HS-27A (cell line): ENCODE measurements around the gene MAPK1.
"Not testable (repeated sequence)": the region's sequence is repeated elsewhere in the genome, so short reads cannot be mapped to it uniquely, and the experiment has no call there.

Source experiments
- DNase-seq: peaks from one replicate; pipeline ENCODE4 v3.0.0-alpha.2; 2012; ENCODE audit warnings: low read depth, missing footprints

MAPK1 gene

DNA sequence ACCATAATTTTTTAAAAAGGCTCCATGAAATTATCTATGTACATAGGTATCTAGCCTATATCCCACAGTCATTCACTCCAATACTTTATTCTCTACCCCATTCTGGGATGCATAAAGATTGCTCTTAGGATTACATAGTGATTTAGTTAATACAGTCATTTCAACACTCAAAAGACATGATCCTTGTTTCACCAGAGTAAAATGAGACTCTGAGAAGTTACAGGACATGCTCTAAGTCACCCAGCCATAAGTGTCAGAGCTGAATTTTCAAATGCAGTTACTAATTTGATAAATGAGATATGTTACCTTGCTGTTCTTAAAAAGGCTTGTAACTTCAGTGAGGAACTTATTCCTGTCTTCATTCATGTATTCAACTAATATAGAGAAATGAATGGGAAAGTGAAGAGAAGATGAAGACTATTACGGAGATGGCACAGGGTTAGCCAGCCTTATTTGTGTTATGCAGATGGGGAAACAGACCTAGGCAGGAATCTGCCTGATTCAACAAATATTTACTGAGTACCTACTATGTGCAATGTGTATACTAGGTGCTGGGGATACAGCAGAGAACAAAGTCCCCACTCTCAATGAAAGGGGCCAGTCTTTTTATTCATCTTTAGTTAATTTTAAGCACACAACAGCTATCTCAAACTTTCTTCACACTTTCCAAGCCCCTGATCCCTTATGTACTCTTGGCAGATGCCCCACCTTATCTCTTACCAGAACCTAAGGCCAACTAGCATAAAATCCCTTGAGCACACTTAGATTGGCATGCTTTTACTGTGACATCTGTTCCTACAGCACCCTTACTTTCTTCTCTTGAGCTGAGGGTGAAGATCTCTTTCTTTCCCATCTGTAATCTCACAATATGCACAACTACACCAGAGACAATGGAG, 21.6 kb downstream of the MAPK1 start:
- DNase-seq: no peak

DNA sequence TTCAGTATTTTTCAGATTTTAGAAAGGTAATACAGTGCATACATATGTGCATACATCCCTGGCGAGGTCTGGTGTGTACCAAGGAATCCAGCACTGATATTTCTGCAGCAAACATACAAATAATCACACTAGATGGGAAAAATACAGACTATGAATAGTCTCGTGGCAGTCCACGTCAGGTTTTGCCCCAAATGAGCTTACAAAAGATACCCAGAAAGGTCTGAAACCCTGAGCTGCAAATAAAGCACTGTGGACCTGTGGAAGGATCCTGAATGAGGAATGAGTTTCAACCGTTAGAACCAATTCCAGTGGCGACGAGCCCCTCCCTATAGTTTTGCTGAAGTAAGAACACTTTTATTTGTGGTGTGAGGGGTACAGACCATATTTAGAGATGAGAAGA, 24.5 kb downstream of the MAPK1 start:
- DNase-seq: no peak

DNA sequence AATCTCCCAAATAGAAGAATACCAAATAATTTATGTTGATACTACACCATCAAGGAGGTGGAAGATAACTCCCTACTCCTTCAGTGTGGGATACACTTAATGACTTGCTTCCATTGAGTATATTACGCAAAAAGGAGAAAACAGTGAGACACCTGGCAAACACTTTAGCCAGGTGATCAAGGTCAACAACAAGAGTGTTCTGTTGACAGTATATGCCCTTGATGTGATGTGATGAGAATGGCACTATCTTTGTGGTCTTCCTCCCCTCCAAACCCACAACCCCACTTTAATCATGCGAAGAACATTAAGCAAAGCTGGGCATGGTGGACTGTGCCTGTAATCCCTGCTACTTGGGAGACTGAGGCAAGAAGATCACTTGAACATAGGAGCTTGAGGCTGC, 26.0 kb downstream of the MAPK1 start:
- no peak for DNase-seq

DNA sequence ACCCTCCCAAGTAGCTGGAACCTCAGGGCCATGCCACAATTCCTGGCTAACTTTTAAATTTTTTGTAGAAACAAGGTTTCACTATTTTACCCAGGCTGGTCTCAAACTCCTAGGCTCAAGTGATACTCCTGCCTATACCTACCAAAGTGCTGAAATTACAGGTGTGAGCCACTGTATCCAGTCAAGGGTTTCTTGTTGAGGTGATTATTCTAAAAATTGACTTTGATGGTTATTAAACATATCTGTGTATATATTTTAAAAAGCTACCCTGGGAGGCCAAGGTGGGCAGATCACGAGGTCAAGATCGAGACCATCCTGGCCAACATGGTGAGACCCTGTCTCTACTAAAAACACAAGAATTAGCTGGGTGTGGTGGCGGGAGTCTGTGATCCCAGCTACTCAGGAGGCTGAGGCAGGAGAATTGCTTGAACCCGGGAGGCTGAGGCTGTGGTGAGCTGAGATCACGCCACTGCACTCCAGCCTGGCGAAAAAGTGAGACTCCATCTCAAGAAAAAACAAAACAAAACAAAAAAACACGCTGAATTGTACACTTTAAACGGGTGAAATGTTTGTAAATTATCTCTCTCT, 27.1 kb downstream of the MAPK1 start:
- DNase-seq: no peak

DNA sequence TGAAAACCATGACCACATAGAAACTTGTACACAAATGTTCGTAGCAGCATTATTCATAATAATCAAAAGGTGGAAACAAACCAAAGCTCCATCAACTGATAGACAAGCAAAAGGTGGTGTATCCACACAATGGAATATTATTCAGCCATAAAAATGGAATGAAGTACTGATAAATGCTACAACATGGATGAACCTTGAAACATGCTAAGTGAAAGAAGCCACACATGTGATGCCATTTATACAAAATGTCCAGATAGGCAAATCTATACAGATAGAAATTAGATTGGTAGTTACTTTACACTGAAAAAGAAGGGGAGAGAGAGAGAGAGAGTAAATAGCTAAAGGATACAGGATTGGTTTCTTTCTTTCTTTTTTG, 27.7 kb downstream of the MAPK1 start:
- no peak for DNase-seq

DNA sequence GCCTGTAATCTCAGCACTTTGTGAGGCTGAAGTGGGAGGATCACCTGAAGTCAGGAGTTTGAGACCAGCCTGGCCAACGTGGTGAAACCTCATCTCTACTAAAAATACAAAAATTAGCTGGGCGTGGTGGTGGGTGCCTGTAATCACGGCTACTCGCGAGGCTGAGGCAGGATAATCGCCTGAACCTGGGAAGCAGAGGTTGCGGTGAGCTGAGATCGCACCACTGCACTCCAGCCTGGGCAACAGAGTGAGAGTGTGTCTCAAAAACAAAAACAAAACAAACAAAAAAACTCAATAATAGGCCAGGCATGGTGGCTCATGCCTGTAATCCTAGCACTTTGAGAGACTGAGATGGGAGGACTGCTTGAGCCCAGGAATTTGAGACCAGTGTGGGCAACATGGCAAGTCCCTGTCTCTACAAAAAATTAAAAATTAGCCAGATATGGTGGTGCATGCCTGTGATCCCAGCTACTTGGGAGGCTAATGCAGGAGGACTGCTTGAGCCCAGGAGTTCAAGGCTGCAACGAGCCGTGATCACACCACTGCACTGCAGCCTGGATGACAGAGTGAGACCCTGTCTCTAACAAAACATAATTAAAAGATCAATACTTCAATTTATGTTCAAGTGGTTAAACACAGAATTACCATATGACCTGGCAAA, 28.2 kb downstream of the MAPK1 start:
- DNase-seq: not testable (repeated sequence)

DNA sequence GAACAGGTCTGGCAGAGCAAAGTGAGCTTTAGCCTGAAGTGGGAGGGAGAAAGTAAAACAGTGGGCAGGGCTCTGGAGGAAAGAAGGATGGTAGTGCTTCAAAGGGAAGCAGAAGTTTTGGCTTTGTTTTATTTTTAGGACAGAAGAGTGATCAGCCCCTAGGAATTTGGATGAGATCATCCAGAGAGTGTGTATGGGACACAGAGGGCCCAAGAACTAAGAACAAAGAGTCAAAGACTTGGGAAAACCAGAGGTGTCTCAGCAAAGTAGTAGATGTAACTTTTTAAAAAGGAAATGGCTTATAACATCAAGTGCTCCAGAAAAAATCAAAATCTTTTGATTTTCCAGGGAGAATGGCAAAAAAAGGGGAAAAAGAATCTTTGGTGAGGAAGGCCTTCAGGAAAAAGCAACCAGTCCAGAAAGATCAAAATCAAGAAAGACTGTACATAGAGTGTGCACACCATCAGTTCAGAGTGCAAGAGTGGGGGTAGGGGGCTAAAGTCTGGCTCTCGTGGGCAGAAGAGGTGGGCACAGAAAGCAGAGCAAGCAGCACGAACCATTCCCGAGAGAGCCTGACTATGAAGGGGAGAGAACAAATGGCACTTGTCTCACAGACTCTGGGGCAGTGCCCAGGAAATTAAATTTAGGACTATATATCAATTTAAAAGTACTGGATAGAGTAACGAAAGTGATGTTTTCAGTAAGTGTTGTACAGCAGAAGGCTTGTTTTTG, 30.0 kb downstream of the MAPK1 start:
- DNase-seq: peak; percentile 58

DNA sequence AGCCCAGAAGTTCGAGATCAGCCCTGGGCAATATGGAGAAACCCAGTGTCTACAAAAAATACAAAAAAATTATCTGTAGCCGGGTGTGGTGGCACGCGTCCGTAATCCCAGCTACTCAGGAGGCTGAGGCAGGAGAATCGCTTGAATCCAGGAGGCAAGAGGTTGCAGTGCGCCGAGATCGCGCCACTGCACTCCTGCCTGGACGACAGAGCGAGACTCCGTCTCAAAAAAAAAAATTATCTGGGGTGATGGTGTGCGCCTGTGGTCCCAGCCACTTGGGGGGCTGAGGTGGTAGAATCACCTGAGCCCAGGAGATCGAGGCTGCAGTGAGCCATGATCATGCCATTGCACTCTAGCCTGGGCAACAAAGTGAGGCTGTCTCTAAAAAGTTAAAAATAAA, 31.0 kb downstream of the MAPK1 start:
- DNase-seq: not testable (repeated sequence)

DNA sequence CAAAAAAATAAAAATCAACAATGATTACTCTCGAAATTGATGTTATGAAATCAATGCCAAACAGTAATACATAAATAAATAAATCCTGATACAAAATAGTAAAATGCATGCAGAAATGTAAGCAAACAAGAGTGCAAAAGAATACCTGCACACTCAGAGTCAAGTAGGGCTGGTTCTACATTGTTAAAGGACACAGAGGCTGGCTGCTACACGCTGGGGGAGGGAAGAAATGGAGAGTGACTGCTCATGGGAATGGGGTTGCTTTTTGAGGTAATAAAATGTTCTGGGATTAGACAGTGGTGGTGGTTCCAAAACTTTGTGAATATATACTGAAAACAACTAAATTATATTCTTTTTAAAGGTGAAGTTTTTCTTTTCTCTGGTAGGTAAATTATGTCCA, 32.1 kb downstream of the MAPK1 start:
- DNase-seq: no peak

DNA sequence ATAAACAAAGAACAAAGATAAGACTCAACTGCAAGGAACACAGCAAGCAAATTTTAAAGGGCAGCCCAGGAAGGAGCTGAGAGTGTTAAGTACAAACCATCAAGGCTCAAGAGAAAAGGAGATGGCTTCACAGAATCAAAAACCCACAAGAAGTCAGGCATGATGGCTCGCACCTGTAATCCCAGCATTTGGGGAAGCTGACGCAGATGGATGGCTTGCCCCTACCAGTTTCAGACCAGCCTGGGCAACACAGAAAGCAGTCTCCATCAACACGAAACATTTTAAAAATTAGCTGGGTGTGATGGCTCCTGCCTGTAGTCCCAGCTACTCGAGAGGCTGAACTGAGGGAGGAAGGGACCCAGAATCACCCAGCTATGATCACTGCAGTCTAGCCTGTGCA, 32.6 kb downstream of the MAPK1 start:
- no peak for DNase-seq

DNA sequence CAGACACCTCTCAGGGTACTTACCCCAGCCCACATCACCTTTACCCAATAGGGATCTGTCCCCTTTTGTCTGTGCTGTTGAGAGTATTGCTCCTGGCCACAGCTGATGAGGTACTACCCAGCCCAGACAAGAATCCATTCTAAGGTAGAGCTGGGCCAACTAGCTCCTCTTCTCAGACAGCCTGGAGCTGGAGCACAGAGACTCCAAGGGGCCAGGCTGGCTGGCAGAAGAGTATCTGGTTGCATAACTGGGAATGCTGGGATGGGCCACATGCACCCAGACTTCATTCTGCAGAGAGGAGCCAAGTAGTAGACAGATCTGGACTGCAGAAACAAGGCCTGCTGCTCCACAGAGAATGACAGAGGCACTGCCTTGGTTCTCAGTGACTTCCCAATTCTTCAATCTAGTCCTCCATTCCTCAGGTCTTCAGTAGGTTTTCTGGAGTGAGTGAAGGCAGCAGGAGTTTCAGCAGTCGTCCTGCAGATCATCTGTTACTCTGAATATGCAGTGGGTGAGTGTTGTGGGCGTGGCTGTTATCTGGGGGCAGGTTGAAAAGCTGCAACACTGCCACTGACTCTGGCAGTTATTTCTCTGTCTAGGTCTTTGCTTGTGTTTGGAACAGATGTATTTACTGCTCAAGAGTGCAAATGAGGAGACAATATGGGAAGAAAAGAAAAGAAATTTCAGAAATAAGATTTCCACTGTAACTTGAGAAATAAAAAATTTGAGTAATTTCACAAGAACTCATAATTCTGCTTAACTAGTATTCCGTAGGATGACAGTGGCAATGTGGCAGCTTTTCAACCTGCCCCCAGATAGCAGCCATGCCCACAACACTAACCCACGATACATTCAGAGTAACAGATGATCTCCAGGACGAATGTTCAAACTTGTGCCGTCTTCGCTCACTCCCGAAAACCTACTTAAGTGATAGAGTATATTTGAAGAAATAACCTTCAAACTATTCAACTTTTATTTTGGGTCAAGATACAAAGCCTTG, 34.9 kb downstream of the MAPK1 start:
- no peak for DNase-seq

DNA sequence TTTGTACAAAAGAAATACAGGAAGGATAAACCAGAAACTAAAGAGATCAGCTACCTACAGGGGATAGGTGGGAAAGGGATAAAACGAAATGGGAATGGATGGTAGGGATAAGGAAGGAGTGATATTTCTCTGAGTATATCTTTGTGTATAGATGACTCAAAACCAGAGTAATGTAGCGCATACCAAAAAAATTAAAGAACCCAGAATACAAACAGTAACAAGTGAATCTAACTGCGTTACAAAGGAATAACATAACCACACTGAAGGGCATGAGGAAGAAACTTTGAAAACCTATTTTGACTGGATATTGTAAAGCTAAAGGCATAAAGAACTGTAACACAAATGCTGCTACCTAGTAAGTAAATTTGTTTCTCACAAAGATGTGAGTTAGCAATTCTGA, 37.9 kb downstream of the MAPK1 start:
- DNase-seq: no peak

DNA sequence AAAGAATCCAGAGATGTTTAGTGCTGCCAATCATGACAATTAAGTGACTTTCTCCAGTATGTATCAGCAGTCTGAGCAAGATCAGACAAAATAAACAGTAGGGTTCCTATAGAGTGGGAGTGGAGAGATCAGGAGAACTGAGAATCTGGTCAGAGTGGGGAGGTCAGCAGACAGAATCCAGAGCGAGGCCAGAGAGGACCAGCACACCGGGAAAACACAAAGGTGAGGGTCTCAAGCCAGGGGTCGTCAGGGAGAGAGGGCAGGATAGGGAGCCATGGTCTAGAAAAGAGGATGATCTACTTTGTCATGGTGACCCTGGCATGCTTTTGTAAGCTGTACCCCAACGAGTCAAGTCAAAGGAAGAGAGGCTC, 39.2 kb downstream of the MAPK1 start:
- DNase-seq: no peak

DNA sequence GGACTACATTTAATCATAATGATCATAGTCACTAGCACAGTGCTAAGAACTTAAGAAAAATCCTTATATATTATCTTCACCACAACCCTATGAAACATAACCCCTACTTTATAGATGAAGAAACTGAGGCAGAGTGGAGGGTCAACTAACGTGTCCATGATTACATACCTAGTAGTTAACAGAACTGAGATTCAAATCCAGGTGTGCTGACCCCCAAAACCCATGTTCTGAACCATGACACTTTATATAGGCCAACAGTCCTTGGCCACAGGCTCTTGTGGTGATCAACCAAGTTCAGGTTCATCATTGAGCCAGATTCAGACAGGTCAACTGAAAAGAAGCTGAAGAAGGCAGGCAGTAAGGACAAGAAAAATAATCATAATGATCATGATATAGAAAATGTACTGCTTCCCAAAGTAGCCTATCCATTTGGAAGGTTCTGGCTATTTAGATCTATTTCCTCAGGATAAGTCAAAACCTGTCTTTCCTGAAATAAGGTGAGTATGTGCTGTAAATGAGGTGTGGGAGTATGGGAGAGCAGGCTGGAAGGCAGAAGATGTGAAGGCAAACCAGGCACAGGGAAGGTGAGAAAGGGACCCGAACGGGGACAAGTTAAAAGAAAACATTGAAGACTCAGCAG, 39.7 kb downstream of the MAPK1 start:
- DNase-seq: no peak

DNA sequence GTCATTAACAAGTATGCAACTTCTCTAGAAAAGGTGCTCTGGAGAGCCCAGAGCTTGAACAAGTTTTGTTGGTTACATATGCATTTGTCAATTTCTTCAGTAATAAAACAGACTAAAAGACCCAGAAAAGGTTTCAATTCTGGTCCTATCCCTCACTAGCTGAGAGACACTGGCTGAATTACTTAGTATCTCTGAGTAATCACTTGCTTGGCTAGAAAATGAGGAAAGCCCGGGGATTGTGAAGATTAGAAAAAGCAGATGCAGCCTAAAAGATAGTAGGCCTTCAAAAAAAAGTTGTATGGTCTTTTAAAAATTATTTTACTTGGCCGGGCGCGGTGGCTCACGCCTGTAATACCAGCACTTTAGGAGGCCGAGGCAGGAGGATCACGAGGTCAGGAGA, 41.2 kb downstream of the MAPK1 start:
- no peak for DNase-seq

DNA sequence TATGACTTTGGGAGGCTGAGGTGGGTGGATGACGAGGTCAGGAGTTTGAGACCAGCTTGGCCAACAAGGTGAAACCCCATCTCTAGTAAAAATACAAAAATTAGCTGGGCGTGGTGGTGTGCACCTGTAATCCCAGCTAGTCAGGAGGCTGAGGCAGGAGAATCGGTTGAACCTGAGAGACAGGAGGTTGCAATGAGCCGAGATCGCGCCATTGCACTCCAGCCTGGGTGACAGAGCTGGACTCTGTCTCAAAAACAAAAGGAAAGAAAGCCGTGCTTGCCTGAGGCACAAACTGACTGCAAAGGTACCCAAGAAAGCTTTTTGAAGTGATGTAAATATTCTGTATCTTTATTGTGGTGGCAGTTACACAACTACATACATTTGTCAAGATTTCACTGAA, 42.5 kb downstream of the MAPK1 start:
- not testable (repeated sequence) for DNase-seq

DNA sequence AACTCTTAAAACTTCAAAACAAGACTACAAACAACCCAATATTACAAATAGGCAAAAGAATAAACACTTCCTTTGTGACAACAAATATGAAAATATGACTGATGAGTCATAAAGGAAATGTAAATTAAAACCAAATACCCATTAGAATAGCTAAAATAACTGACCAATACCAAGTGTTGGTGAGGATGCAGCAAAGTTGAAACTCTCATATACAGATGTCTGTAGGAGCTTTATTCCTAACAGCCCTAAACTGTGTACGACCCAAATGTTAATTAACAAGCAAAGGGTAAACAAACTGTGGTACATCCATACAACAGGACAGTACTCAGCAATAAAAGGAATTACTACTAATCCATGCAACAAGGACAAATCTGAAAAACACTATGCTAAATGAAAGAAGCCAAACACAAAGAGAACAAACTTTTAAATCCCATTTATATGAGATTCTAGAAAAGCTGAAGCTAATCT, 43.0 kb downstream of the MAPK1 start:
- no peak for DNase-seq

DNA sequence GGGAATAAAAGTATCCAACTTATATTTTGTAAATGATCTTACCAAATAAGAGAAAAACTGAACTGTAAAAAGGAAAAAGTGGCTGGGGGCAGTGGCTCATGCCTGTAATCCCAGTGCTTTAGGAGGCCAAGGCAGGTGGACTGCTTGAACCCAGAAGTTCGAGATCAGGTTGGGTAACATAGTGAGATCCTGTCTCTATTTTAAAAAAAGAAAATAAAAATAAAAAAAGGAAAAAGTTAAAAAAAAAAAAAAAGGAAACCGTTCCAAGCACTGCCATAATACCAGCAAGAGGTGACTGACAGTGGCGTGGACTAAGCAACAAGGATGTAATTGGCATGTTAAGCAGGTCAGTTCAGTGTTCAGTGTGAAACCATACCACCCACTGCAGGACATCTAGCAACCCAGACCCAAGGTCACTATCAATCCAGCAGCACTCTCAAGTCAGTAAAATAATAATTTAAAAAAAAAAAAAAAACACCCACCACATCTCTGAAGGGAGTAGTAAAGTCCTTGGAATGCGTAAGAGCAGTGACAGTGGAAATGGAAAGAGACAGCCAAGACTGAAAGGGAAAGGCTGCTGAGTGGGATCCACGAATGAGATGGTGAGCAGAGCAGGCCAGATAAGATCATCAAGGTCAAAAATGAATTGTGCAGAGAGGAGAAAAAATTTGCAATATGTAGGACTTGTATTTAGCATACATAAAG, 43.6 kb downstream of the MAPK1 start:
- no peak for DNase-seq

DNA sequence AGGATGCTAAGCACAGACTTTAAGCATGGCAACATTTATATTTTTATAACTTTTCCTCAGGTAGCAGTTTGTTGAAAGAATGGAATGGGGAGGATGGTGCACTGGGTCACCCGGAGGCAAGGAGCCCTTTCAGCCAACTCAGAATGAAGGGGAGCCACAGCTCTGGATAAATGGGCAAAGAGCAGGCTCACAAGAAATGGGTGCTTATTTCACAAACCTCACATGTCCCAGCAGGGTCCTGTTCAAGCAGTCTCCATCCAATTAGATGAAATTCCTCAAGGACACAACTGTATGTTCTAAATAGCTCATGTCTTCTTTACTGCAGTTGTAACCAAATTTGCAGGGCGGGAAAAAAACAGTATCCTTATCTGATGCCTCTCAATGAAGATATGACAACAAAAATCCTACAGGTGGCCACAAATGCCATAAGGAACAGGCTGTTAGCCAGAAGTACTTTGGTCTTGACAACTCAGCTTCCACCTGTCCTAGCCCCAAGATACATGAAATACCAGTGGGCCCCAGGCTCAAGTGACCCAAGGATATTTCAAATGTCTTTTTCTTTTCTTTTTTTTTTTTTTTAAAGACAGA, 48.2 kb downstream of the MAPK1 start:
- no peak for DNase-seq
